Measurements from ENCODE around the gene RAET1G.
"Not testable (repeated sequence)": the region's sequence is repeated elsewhere in the genome, so short reads cannot be mapped to it uniquely, and the experiment has no call there.

RAET1G gene

GRCh38 chr6:149933461-149933860 lies 10.5 kb upstream of the RAET1G start:
- no peak for DNase-seq
- Mint-ChIP-seq H3K4me3 (no peak overlapping the region), H3K9me3 (peaks cover 11% of the 10 kb centered on the region), H3K4me1 (no peaks in the 10 kb centered on the region), H3K27ac (no peak overlapping the region), H3K36me3 (ENCODE audit: low read depth) (no peaks in the 10 kb centered on the region), H3K27me3 (ENCODE audit: low read depth, poor library complexity) (peaks cover 100% of the 10 kb centered on the region)
- TF ChIP-seq, protein P1, sequence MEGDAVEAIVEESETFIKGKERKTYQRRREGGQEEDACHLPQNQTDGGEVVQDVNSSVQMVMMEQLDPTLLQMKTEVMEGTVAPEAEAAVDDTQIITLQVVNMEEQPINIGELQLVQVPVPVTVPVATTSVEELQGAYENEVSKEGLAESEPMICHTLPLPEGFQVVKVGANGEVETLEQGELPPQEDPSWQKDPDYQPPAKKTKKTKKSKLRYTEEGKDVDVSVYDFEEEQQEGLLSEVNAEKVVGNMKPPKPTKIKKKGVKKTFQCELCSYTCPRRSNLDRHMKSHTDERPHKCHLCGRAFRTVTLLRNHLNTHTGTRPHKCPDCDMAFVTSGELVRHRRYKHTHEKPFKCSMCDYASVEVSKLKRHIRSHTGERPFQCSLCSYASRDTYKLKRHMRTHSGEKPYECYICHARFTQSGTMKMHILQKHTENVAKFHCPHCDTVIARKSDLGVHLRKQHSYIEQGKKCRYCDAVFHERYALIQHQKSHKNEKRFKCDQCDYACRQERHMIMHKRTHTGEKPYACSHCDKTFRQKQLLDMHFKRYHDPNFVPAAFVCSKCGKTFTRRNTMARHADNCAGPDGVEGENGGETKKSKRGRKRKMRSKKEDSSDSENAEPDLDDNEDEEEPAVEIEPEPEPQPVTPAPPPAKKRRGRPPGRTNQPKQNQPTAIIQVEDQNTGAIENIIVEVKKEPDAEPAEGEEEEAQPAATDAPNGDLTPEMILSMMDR (IDR thresholded peaks at IDR 0.05), result no peak

DNA sequence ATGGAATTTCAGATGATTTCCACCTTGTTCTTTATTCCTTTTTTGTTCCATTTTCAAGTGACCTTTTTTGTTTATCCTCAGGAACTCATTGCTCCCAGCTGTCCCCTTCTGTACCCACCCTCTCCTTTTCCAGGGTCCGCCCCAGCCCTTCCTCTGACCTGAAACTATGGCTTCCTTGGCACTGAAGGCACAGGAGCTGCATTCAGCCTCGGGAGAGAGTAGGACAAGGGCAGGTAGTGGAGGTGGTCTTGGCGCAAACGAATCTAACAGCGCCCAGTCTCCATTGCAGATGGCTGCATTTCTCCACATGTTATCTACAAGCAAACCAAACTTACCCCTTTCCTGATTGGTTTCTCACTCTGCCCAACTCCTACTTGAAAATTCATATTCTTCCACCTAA lies 10.1 kb upstream of the RAET1G start:
- Mint-ChIP-seq H3K4me1 (no peaks in the 10 kb centered on the region), H3K27me3 (ENCODE audit: low read depth, poor library complexity) (peaks cover 100% of the 10 kb centered on the region), H3K27ac (no peak overlapping the region), H3K9me3 (peaks cover 13% of the 10 kb centered on the region), H3K36me3 (ENCODE audit: low read depth) (no peaks in the 10 kb centered on the region), H3K4me3 (no peak overlapping the region)
- TF ChIP-seq, protein P1 (IDR thresholded peaks at IDR 0.05), result no peak
- DNase-seq, result no peak

GRCh38 chr6:149931501-149931900 lies 8.6 kb upstream of the RAET1G start:
- no peaks in the 10 kb centered on the region for H3K36me3 Mint-ChIP-seq (ENCODE audit: low read depth)
- H3K4me1 Mint-ChIP-seq, result no peaks in the 10 kb centered on the region
- no peak overlapping the region for H3K4me3 Mint-ChIP-seq
- TF ChIP-seq, protein P1 (IDR thresholded peaks at IDR 0.05), result no peak
- H3K27me3 Mint-ChIP-seq (ENCODE audit: low read depth, poor library complexity), result peaks cover 97% of the 10 kb centered on the region
- no peak overlapping the region for H3K27ac Mint-ChIP-seq
- DNase-seq, result no peak
- peaks cover 18% of the 10 kb centered on the region for H3K9me3 Mint-ChIP-seq

GRCh38 chr6:149929422-149929821 lies 6.5 kb upstream of the RAET1G start:
- TF ChIP-seq, protein P1 (IDR thresholded peaks at IDR 0.05), result peak; percentile 54
- Mint-ChIP-seq H3K27me3 (ENCODE audit: low read depth, poor library complexity) (peaks cover 97% of the 10 kb centered on the region), H3K4me3 (no peak overlapping the region), H3K9me3 (peaks cover 25% of the 10 kb centered on the region), H3K36me3 (ENCODE audit: low read depth) (no peaks in the 10 kb centered on the region), H3K27ac (no peak overlapping the region), H3K4me1 (no peaks in the 10 kb centered on the region)
- DNase-seq, result peak; percentile 34

DNA sequence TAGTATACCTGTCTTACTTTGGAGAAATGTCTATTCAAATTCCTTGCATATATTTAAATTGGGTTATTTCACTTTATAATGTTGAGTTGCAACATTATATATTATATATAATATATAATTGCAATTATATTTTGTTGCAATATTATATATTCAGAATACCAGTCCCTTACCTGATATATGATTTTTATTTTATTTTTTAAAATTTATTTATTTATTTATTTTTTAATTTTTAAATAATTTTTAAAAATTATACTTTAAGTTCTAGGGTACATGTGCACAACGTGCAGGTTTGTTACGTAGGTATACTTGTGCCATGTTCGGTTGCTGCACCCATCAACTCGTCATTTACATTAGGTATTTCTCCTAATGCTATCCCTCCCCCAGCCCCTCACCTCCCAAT lies 4.1 kb upstream of the RAET1G start:
- not testable (repeated sequence) for H3K36me3 Mint-ChIP-seq (ENCODE audit: low read depth); DNase-seq; H3K27ac Mint-ChIP-seq; H3K4me3 Mint-ChIP-seq
- Mint-ChIP-seq H3K9me3 (peaks cover 37% of the 10 kb centered on the region), H3K4me1 (peaks cover 16% of the 10 kb centered on the region), H3K27me3 (ENCODE audit: low read depth, poor library complexity) (peaks cover 97% of the 10 kb centered on the region)

DNA sequence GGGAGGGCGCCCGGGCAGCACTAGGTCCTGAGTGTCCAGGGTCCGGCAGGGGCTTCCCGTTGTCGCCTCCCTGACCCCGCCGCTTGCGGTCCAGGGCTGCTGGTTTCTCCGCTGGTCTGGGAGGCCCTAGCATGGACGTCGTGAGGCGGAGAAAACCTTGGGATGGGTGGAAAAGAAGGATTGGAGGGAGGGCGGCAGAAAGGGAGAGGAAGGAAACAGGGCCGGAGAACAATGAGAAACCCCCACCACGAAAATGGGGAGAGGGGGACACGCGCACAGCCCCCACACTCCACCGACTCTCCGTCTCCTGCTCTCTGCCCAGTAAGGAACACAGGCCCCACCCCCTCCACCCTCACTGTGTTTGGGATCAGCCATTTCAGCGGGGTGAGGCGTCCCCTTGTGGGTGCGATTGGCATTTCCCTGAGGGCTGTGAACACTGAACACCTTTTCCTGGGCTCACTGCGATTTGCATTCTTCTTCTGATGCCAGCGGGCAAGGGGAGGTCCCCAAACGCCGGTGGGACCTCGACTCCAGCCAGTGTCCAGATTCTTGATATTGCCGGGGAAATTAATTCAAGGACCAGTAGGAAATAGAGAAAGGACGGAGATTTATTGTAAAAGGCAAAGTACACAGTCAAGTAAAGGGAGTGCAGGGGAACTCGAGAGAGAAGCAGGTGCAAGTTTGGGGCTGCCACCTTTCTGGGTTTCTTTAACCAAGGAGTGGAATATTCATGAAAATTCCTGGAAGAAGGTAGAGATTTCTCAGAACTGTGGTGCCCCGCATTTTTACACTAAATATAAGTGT lies 3.3 kb upstream of the RAET1G start:
- DNase-seq, result peak; percentile 90
- H3K27ac Mint-ChIP-seq, result no peak overlapping the region
- peak overlapping the region; percentile 82 for H3K4me3 Mint-ChIP-seq
- no peaks in the 10 kb centered on the region for H3K36me3 Mint-ChIP-seq (ENCODE audit: low read depth)
- H3K27me3 Mint-ChIP-seq (ENCODE audit: low read depth, poor library complexity), result peaks cover 97% of the 10 kb centered on the region
- TF ChIP-seq, protein P1 (IDR thresholded peaks at IDR 0.05), result peak; percentile 82
- H3K4me1 Mint-ChIP-seq, result peaks cover 16% of the 10 kb centered on the region
- H3K9me3 Mint-ChIP-seq, result peaks cover 37% of the 10 kb centered on the region

Data from nephron progenitor cell (in vitro differentiated cells).